ENCODE results near the gene ME3.
"Not testable (repeated sequence)": the region's sequence is repeated elsewhere in the genome, so short reads cannot be mapped to it uniquely, and the experiment has no call there.

The ME3 gene

DNA sequence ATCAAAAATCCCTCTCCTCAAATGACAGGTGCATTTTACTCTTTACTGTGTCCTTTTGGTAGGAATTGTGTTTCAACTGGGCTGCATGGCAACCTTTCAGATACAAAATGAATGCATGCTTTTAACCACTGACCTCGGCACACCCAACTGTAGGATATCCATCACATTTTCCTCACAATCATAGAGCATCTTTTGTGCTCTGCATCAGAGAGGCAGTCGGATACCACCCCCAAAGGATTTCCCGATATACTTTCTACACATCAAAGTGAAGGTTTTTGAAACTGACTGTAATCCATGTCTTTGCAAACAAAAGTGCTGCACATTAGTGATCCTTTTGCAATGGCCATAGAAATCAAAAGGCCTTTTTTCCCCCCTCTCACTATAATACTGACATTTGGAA lies 9.1 kb downstream of the ME3 start:
- no peak for DNase-seq (ENCODE audit: low read depth)
- in situ Hi-C loops (cut with HindIII; ENCODE audit: low sequenced_read_pairs): no loop called here
- TF ChIP-seq, protein P1, sequence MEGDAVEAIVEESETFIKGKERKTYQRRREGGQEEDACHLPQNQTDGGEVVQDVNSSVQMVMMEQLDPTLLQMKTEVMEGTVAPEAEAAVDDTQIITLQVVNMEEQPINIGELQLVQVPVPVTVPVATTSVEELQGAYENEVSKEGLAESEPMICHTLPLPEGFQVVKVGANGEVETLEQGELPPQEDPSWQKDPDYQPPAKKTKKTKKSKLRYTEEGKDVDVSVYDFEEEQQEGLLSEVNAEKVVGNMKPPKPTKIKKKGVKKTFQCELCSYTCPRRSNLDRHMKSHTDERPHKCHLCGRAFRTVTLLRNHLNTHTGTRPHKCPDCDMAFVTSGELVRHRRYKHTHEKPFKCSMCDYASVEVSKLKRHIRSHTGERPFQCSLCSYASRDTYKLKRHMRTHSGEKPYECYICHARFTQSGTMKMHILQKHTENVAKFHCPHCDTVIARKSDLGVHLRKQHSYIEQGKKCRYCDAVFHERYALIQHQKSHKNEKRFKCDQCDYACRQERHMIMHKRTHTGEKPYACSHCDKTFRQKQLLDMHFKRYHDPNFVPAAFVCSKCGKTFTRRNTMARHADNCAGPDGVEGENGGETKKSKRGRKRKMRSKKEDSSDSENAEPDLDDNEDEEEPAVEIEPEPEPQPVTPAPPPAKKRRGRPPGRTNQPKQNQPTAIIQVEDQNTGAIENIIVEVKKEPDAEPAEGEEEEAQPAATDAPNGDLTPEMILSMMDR (IDR thresholded peaks at IDR 0.05; ENCODE audit: low read depth, low read length, missing control alignments): no peak
- no peak overlapping the region for H3K4me3 ChIP-seq (ENCODE audit: low read depth, low read length)

DNA sequence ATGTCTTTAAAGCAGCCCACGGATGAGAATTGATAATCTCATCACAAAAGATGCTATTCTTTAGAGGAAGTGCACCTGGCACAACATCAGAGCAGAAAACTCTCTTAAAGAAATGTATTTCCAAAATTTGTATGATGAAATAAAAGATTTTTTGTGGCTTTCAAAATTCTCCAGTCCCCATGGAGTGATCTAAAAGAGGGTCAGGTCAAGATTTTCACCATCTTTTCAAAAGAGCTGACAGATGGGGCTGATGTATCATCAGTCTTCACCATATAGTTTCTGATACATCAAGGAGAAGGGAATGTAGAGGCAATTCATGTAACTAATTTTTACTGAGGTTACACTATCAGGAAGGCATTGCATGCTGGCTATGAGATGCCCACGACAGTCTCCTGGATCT lies 11.7 kb downstream of the ME3 start:
- TF ChIP-seq, protein P1 (IDR thresholded peaks at IDR 0.05; ENCODE audit: low read depth, low read length, missing control alignments): no peak
- in situ Hi-C loops (cut with HindIII; ENCODE audit: low sequenced_read_pairs): no loop called here
- no peak for DNase-seq (ENCODE audit: low read depth)
- H3K4me3 ChIP-seq (ENCODE audit: low read depth, low read length): no peak overlapping the region

- in situ Hi-C loops (cut with HindIII; ENCODE audit: low sequenced_read_pairs): no loop called here
- DNase-seq (ENCODE audit: low read depth): no peak
- TF ChIP-seq, protein P1 (IDR thresholded peaks at IDR 0.05; ENCODE audit: low read depth, low read length, missing control alignments): no peak
- no peak overlapping the region for H3K4me3 ChIP-seq (ENCODE audit: low read depth, low read length)
These were observed 12.3 kb downstream of the ME3 start for GRCh38 chr11:86660088-86660487.

DNA sequence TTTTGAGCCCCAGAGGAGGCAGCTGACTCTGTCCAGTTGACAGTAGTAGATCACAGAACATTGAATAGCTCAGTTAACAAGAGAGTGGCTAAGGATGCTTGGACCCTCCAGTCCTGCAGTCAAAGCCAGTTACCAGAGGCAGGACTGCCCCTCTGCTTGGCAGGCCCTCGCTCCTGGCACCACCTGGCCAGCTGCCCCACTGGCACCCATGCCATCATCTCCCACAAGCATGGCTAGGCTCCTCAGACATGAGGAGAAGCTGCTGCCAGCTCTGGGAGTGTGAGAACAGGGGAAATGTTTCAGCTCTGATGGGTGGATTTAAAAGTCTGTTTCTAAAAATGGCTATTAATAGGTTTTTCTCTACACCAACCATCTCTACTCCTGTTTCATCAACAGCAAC lies 13.9 kb downstream of the ME3 start:
- no peak overlapping the region for H3K4me3 ChIP-seq (ENCODE audit: low read depth, low read length)
- no peak for DNase-seq (ENCODE audit: low read depth)
- in situ Hi-C loops (cut with HindIII; ENCODE audit: low sequenced_read_pairs): no loop called here
- TF ChIP-seq, protein P1 (IDR thresholded peaks at IDR 0.05; ENCODE audit: low read depth, low read length, missing control alignments): no peak

GRCh38 chr11:86645212-86645611 lies 27.2 kb downstream of the ME3 start:
- H3K4me3 ChIP-seq (ENCODE audit: low read depth, low read length); DNase-seq (ENCODE audit: low read depth); in situ Hi-C loops (cut with HindIII; ENCODE audit: low sequenced_read_pairs): not testable (repeated sequence)

GRCh38 chr11:86644291-86644690 lies 28.1 kb downstream of the ME3 start:
- in situ Hi-C loops (cut with HindIII; ENCODE audit: low sequenced_read_pairs): no loop called here
- no peak overlapping the region for H3K4me3 ChIP-seq (ENCODE audit: low read depth, low read length)
- no peak for DNase-seq (ENCODE audit: low read depth)
- TF ChIP-seq, protein P1 (IDR thresholded peaks at IDR 0.05; ENCODE audit: low read depth, low read length, missing control alignments): no peak

- in situ Hi-C loops (cut with HindIII; ENCODE audit: low sequenced_read_pairs): no loop called here
- TF ChIP-seq, protein P1 (IDR thresholded peaks at IDR 0.05; ENCODE audit: low read depth, low read length, missing control alignments): no peak
- no peak overlapping the region for H3K4me3 ChIP-seq (ENCODE audit: low read depth, low read length)
- no peak for DNase-seq (ENCODE audit: low read depth)
These were observed 30.7 kb downstream of the ME3 start for GRCh38 chr11:86641537-86642261.

All from astrocyte of the cerebellum (primary cell).